ENCODE data around the gene SH3GL2.

SH3GL2 gene

GRCh38 chr9:17653947-17654465, 75.1 kb downstream of the SH3GL2 start:
- TF ChIP-seq, protein P1, sequence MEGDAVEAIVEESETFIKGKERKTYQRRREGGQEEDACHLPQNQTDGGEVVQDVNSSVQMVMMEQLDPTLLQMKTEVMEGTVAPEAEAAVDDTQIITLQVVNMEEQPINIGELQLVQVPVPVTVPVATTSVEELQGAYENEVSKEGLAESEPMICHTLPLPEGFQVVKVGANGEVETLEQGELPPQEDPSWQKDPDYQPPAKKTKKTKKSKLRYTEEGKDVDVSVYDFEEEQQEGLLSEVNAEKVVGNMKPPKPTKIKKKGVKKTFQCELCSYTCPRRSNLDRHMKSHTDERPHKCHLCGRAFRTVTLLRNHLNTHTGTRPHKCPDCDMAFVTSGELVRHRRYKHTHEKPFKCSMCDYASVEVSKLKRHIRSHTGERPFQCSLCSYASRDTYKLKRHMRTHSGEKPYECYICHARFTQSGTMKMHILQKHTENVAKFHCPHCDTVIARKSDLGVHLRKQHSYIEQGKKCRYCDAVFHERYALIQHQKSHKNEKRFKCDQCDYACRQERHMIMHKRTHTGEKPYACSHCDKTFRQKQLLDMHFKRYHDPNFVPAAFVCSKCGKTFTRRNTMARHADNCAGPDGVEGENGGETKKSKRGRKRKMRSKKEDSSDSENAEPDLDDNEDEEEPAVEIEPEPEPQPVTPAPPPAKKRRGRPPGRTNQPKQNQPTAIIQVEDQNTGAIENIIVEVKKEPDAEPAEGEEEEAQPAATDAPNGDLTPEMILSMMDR (conservative IDR thresholded peaks at IDR 0.05; ENCODE audit: low read depth) = no peak
- ChIA-PET POLR2A (ENCODE audit: low non-redundant PET) (no interaction called here), CTCF (no interaction called here)
- no peak for DNase-seq (ENCODE audit: low spot score)
- H3K27ac ChIP-seq = no peak overlapping the region

- CTCF ChIA-PET = no interaction called here
- no peak overlapping the region for H3K27ac ChIP-seq
- TF ChIP-seq, protein P1 (conservative IDR thresholded peaks at IDR 0.05; ENCODE audit: low read depth) = no peak
- POLR2A ChIA-PET (ENCODE audit: low non-redundant PET) = no interaction called here
- no peak for DNase-seq (ENCODE audit: low spot score)
These were observed 78.0 kb downstream of the SH3GL2 start for GRCh38 chr9:17656889-17657288.

DNA sequence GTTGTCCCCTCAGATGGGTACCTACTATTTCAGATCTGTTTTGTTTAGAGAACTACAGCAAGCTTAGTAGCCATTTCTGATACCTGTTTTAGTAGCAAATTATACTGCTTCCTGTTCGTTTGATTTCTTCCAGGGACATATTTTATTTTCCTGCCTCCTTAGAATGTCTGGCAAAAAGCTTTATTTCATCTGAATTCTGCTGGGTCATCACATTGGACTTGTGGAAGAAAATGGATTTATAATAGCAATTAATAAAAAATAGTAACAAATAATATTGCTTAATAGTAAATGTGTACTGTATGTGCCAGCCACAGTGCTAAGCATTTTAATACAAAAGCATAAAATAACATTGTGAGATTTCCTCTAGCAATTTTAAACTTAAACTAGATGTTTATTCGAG, 79.4 kb downstream of the SH3GL2 start:
- H3K27ac ChIP-seq = no peak overlapping the region
- TF ChIP-seq, protein P1 (conservative IDR thresholded peaks at IDR 0.05; ENCODE audit: low read depth) = no peak
- no peak for DNase-seq (ENCODE audit: low spot score)
- ChIA-PET POLR2A (ENCODE audit: low non-redundant PET) (interaction anchor here (0.9 kb wide), 1 partner anchor 1282 kb away, joined by 3 read pairs; no protein-coding TSS in a partner anchor), CTCF (no interaction called here)

- H3K27ac ChIP-seq = no peak overlapping the region
- no peak for DNase-seq (ENCODE audit: low spot score)
- ChIA-PET POLR2A (ENCODE audit: low non-redundant PET) (no interaction called here), CTCF (no interaction called here)
- TF ChIP-seq, protein P1 (conservative IDR thresholded peaks at IDR 0.05; ENCODE audit: low read depth) = no peak
These were observed 81.3 kb downstream of the SH3GL2 start for GRCh38 chr9:17660158-17660557.

GRCh38 chr9:17665450-17665849, 86.6 kb downstream of the SH3GL2 start:
- no peak for DNase-seq (ENCODE audit: low spot score)
- no peak overlapping the region for H3K27ac ChIP-seq
- ChIA-PET CTCF (no interaction called here), POLR2A (ENCODE audit: low non-redundant PET) (no interaction called here)
- TF ChIP-seq, protein P1 (conservative IDR thresholded peaks at IDR 0.05; ENCODE audit: low read depth) = no peak

DNA sequence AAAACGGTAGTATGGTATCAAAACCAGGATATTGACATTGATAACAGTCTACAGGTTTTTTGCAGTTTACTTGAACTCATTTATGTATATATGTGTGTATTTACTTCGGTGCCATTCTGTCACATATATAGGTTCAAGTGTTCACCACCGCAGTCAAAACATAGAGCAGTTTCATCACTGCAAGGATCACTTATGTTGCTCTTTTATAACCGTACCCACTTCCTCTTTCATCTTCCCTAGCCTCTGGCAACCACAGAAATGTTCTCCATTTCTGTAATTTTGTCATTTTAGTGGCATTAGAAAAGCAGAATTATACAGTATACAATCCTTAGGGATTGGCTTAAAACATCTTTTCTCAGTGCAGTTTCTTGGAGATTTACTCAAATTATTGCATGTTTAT, 90.3 kb downstream of the SH3GL2 start:
- H3K27ac ChIP-seq = no peak overlapping the region
- no peak for DNase-seq (ENCODE audit: low spot score)
- POLR2A ChIA-PET (ENCODE audit: low non-redundant PET) = no interaction called here
- TF ChIP-seq, protein P1 (conservative IDR thresholded peaks at IDR 0.05; ENCODE audit: low read depth) = no peak
- CTCF ChIA-PET = no interaction called here

DNA sequence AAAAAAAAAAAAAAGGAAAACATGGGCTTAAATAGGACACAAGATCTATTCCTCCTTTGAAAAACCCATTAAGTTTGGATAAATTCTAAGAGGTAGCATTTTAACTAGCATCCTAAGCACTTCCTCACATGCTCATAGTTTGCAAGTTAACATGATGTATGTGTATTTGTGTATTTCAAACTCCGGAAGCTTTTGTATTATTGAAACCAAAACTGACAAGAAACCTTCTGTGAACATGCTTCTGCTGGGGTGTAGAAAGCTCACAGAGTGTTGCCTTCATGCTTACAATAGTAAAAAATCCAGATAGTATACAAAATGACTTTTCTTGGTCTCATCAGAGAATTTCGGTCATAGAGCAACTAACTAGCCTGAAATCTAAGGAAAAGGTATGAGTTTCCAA, 103.8 kb downstream of the SH3GL2 start:
- ChIA-PET POLR2A (ENCODE audit: low non-redundant PET) (no interaction called here), CTCF (no interaction called here)
- no peak overlapping the region for H3K27ac ChIP-seq
- TF ChIP-seq, protein P1 (conservative IDR thresholded peaks at IDR 0.05; ENCODE audit: low read depth) = no peak
- no peak for DNase-seq (ENCODE audit: low spot score)
